ENCODE data around the gene LRRC3.

GRCh38 chr21:44425895-44426662 is 29.2 kb upstream of the LRRC3 start:
- TF ChIP-seq, protein P1, sequence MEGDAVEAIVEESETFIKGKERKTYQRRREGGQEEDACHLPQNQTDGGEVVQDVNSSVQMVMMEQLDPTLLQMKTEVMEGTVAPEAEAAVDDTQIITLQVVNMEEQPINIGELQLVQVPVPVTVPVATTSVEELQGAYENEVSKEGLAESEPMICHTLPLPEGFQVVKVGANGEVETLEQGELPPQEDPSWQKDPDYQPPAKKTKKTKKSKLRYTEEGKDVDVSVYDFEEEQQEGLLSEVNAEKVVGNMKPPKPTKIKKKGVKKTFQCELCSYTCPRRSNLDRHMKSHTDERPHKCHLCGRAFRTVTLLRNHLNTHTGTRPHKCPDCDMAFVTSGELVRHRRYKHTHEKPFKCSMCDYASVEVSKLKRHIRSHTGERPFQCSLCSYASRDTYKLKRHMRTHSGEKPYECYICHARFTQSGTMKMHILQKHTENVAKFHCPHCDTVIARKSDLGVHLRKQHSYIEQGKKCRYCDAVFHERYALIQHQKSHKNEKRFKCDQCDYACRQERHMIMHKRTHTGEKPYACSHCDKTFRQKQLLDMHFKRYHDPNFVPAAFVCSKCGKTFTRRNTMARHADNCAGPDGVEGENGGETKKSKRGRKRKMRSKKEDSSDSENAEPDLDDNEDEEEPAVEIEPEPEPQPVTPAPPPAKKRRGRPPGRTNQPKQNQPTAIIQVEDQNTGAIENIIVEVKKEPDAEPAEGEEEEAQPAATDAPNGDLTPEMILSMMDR (tag by site-specific recombination; IDR thresholded peaks at IDR 0.05) = no peak
- no peak for TF ChIP-seq MYNN (tag by site-specific recombination; IDR thresholded peaks at IDR 0.05; ENCODE audit: borderline replicate concordance)
- no peak for TF ChIP-seq ZNF16 (tag by site-specific recombination; IDR thresholded peaks at IDR 0.05; ENCODE audit: low read depth)
- TF ChIP-seq WT1 (tag by site-specific recombination; IDR thresholded peaks at IDR 0.05) = no peak
- no peak for TF ChIP-seq ZNF311 (tag by site-specific recombination; IDR thresholded peaks at IDR 0.05; ENCODE audit: borderline replicate concordance)

Data from HEK293 (cell line).